ENCODE measurements around the gene PAPPA. TPM values are rescaled to one million over a fixed set of nuclear protein-coding genes. Genes with fewer than 3 reads are reported as not detected.

The PAPPA gene
- polyA plus RNA-seq, 1 donor from 2014 or later: 0.41 TPM

DNA sequence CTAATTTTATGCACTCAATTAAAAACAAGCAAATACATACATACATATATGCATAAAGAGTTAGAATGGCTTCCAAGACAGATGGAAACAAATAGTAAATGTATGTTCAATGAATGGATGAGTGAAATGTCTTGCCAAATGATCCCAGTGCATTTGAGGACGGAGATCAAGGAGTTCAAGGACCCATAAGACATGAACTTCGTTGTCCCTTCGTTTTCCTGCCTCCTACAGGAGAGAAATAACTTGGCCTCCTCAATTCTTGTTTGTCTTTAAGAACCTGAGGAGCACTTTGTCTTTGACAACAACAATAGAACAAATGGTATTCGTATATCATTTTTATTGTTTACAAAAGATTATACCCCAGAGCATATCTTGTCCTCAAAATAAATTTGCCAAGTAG lies 2.4 kb upstream of the PAPPA start:
- no peak overlapping the region for H3K27ac ChIP-seq (ENCODE audit: low read length)
- no peaks in the 10 kb centered on the region for H3F3A ChIP-seq (ENCODE audit: insufficient read depth, low read length, poor library complexity, severe bottlenecking)
- H4K20me1 ChIP-seq (ENCODE audit: insufficient read depth): no peaks in the 10 kb centered on the region
- H3K36me3 ChIP-seq (ENCODE audit: insufficient read depth, low read length): no peaks in the 10 kb centered on the region
- H2AFZ ChIP-seq (ENCODE audit: low read depth, low read length): no peak overlapping the region
- no peaks in the 10 kb centered on the region for H3K9me2 ChIP-seq (ENCODE audit: insufficient read depth, low read length)
- no peak for TF ChIP-seq RAD21 (conservative IDR thresholded peaks at IDR 0.05)
- TF ChIP-seq SMC3 (conservative IDR thresholded peaks at IDR 0.05; ENCODE audit: poor library complexity): no peak
- no peak for TF ChIP-seq MXI1 (conservative IDR thresholded peaks at IDR 0.05; ENCODE audit: poor library complexity, severe bottlenecking)
- no peak for TF ChIP-seq EP300 (conservative IDR thresholded peaks at IDR 0.05; ENCODE audit: poor library complexity, severe bottlenecking)
- TF ChIP-seq, protein P1, sequence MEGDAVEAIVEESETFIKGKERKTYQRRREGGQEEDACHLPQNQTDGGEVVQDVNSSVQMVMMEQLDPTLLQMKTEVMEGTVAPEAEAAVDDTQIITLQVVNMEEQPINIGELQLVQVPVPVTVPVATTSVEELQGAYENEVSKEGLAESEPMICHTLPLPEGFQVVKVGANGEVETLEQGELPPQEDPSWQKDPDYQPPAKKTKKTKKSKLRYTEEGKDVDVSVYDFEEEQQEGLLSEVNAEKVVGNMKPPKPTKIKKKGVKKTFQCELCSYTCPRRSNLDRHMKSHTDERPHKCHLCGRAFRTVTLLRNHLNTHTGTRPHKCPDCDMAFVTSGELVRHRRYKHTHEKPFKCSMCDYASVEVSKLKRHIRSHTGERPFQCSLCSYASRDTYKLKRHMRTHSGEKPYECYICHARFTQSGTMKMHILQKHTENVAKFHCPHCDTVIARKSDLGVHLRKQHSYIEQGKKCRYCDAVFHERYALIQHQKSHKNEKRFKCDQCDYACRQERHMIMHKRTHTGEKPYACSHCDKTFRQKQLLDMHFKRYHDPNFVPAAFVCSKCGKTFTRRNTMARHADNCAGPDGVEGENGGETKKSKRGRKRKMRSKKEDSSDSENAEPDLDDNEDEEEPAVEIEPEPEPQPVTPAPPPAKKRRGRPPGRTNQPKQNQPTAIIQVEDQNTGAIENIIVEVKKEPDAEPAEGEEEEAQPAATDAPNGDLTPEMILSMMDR (IDR thresholded peaks at IDR 0.05; ENCODE audit: poor library complexity, severe bottlenecking): no peak
- no peak for TF ChIP-seq TAF1 (IDR thresholded peaks at IDR 0.05; ENCODE audit: low read depth)
- TF ChIP-seq POLR2AphosphoS5 (IDR thresholded peaks at IDR 0.05): no peak
- TF ChIP-seq EZH2 (IDR thresholded peaks at IDR 0.05; ENCODE audit: borderline replicate concordance, insufficient read depth, low read length, poor library complexity, severe bottlenecking): no peak
- TF ChIP-seq, protein P2, sequence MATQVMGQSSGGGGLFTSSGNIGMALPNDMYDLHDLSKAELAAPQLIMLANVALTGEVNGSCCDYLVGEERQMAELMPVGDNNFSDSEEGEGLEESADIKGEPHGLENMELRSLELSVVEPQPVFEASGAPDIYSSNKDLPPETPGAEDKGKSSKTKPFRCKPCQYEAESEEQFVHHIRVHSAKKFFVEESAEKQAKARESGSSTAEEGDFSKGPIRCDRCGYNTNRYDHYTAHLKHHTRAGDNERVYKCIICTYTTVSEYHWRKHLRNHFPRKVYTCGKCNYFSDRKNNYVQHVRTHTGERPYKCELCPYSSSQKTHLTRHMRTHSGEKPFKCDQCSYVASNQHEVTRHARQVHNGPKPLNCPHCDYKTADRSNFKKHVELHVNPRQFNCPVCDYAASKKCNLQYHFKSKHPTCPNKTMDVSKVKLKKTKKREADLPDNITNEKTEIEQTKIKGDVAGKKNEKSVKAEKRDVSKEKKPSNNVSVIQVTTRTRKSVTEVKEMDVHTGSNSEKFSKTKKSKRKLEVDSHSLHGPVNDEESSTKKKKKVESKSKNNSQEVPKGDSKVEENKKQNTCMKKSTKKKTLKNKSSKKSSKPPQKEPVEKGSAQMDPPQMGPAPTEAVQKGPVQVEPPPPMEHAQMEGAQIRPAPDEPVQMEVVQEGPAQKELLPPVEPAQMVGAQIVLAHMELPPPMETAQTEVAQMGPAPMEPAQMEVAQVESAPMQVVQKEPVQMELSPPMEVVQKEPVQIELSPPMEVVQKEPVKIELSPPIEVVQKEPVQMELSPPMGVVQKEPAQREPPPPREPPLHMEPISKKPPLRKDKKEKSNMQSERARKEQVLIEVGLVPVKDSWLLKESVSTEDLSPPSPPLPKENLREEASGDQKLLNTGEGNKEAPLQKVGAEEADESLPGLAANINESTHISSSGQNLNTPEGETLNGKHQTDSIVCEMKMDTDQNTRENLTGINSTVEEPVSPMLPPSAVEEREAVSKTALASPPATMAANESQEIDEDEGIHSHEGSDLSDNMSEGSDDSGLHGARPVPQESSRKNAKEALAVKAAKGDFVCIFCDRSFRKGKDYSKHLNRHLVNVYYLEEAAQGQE (IDR thresholded peaks at IDR 0.05; ENCODE audit: borderline replicate concordance): no peak
- H3K9me3 ChIP-seq (ENCODE audit: low read length): no peaks in the 10 kb centered on the region
- H3K9ac ChIP-seq (ENCODE audit: low read length): no peak overlapping the region
- H3K4me2 ChIP-seq (ENCODE audit: low read length): no peak overlapping the region
- H3K79me2 ChIP-seq (replicated peaks; ENCODE audit: insufficient read depth, low read length): no peaks in the 10 kb centered on the region
- no peak overlapping the region for H3K4me3 ChIP-seq (ENCODE audit: low read length)
- peaks cover 47% of the 10 kb centered on the region for H3K27me3 ChIP-seq (ENCODE audit: insufficient read depth, low read depth, low read length)

- H2AFZ ChIP-seq (ENCODE audit: low read depth, low read length): no peak overlapping the region
- TF ChIP-seq RAD21 (conservative IDR thresholded peaks at IDR 0.05) (no peak), EZH2 (IDR thresholded peaks at IDR 0.05; ENCODE audit: borderline replicate concordance, insufficient read depth, low read length, poor library complexity, severe bottlenecking) (no peak), MXI1 (conservative IDR thresholded peaks at IDR 0.05; ENCODE audit: poor library complexity, severe bottlenecking) (no peak), TAF1 (IDR thresholded peaks at IDR 0.05; ENCODE audit: low read depth) (no peak), SMC3 (conservative IDR thresholded peaks at IDR 0.05; ENCODE audit: poor library complexity) (no peak), EP300 (conservative IDR thresholded peaks at IDR 0.05; ENCODE audit: poor library complexity, severe bottlenecking) (no peak), POLR2AphosphoS5 (IDR thresholded peaks at IDR 0.05) (no peak)
- TF ChIP-seq, protein P2 (IDR thresholded peaks at IDR 0.05; ENCODE audit: borderline replicate concordance): no peak
- TF ChIP-seq, protein P1 (IDR thresholded peaks at IDR 0.05; ENCODE audit: poor library complexity, severe bottlenecking): no peak
- no peak overlapping the region for H3K9ac ChIP-seq (ENCODE audit: low read length)
- no peaks in the 10 kb centered on the region for H4K20me1 ChIP-seq (ENCODE audit: insufficient read depth)
- no peak overlapping the region for H3K4me2 ChIP-seq (ENCODE audit: low read length)
- H3K79me2 ChIP-seq (replicated peaks; ENCODE audit: insufficient read depth, low read length): no peaks in the 10 kb centered on the region
- H3F3A ChIP-seq (ENCODE audit: insufficient read depth, low read length, poor library complexity, severe bottlenecking): no peaks in the 10 kb centered on the region
- no peaks in the 10 kb centered on the region for H3K9me2 ChIP-seq (ENCODE audit: insufficient read depth, low read length)
- no peak overlapping the region for H3K27ac ChIP-seq (ENCODE audit: low read length)
- H3K4me3 ChIP-seq (ENCODE audit: low read length): no peak overlapping the region
- peaks cover 54% of the 10 kb centered on the region for H3K27me3 ChIP-seq (ENCODE audit: insufficient read depth, low read depth, low read length)
- no peaks in the 10 kb centered on the region for H3K36me3 ChIP-seq (ENCODE audit: insufficient read depth, low read length)
- H3K9me3 ChIP-seq (ENCODE audit: low read length): no peaks in the 10 kb centered on the region
Measured at GRCh38 chr9:116151966-116152381, 1.6 kb upstream of the PAPPA start.
